ENCODE data around the gene ADH7. TPM values are rescaled to one million over a fixed set of nuclear protein-coding genes. Genes with fewer than 3 reads are reported as not detected.
A peak's percentile ranks its signal among the peaks of the same experiment; 100 is the strongest.

The ADH7 gene
- total RNA-seq, 4 donors from 2014 or later, result 0.24 to 1.2 (median 0.76) TPM

- no peak overlapping the region for H3K4me3 ChIP-seq
- DNase-seq (ENCODE audit: low spot score in 2 of 2), result no peak
- H3K27ac ChIP-seq, result peak overlapping the region; percentile 41
- peaks cover 13% of the 10 kb centered on the region for H3K4me1 ChIP-seq
- no peaks in the 10 kb centered on the region for H3K36me3 ChIP-seq
- TF ChIP-seq CTCF (IDR thresholded peaks at IDR 0.05), result no peak
- TF ChIP-seq POLR2AphosphoS5 (IDR thresholded peaks at IDR 0.05), result no peak
- no peaks in the 10 kb centered on the region for H3K9me3 ChIP-seq
- no peaks in the 10 kb centered on the region for H3K27me3 ChIP-seq
- 63% methylated on average over 5 of the region's 5 CpGs for WGBS
Measured at GRCh38 chr4:99459546-99460042, 24.5 kb upstream of the ADH7 start.

- H3K9me3 ChIP-seq, result no peaks in the 10 kb centered on the region
- H3K36me3 ChIP-seq, result no peaks in the 10 kb centered on the region
- H3K4me3 ChIP-seq, result no peak overlapping the region
- TF ChIP-seq POLR2A (IDR thresholded peaks at IDR 0.05) (no peak), POLR2AphosphoS5 (IDR thresholded peaks at IDR 0.05) (no peak), EP300 (IDR thresholded peaks at IDR 0.05) (no peak), CTCF (IDR thresholded peaks at IDR 0.05) (no peak)
- peaks cover 13% of the 10 kb centered on the region for H3K4me1 ChIP-seq
- 50% methylated on average over 6 of the region's 6 CpGs for WGBS
- DNase-seq (ENCODE audit: low spot score in 2 of 2), result no peak
- peak overlapping the region; percentile 59 for H3K27ac ChIP-seq
- H3K27me3 ChIP-seq, result no peaks in the 10 kb centered on the region
Measured at GRCh38 chr4:99458911-99459447, 23.8 kb upstream of the ADH7 start.

GRCh38 chr4:99457676-99458075, 22.5 kb upstream of the ADH7 start:
- Histone ChIP-seq H3K4me1 (peaks cover 13% of the 10 kb centered on the region), H3K36me3 (no peaks in the 10 kb centered on the region), H3K27ac (no peak overlapping the region), H3K27me3 (no peaks in the 10 kb centered on the region), H3K9me3 (peaks cover 3% of the 10 kb centered on the region), H3K4me3 (no peak overlapping the region)
- DNase-seq (ENCODE audit: low spot score in 2 of 2), result no peak
- TF ChIP-seq EP300 (IDR thresholded peaks at IDR 0.05), result no peak
- no peak for TF ChIP-seq POLR2AphosphoS5 (IDR thresholded peaks at IDR 0.05)
- no peak for TF ChIP-seq POLR2A (IDR thresholded peaks at IDR 0.05)
- no peak for TF ChIP-seq CTCF (IDR thresholded peaks at IDR 0.05)

GRCh38 chr4:99457270-99457669, 22.1 kb upstream of the ADH7 start:
- Histone ChIP-seq H3K4me1 (peaks cover 13% of the 10 kb centered on the region), H3K4me3 (no peak overlapping the region), H3K9me3 (peaks cover 4% of the 10 kb centered on the region), H3K27me3 (no peaks in the 10 kb centered on the region), H3K27ac (no peak overlapping the region), H3K36me3 (no peaks in the 10 kb centered on the region)
- TF ChIP-seq POLR2A (IDR thresholded peaks at IDR 0.05) (no peak), EP300 (IDR thresholded peaks at IDR 0.05) (no peak), POLR2AphosphoS5 (IDR thresholded peaks at IDR 0.05) (no peak), CTCF (IDR thresholded peaks at IDR 0.05) (no peak)
- WGBS, result 63% methylated on average over 4 of the region's 4 CpGs
- DNase-seq (ENCODE audit: low spot score in 2 of 2), result no peak

GRCh38 chr4:99447513-99447912, 12.4 kb upstream of the ADH7 start:
- Histone ChIP-seq H3K36me3 (no peaks in the 10 kb centered on the region), H3K27ac (no peak overlapping the region), H3K9me3 (no peaks in the 10 kb centered on the region), H3K4me3 (no peak overlapping the region), H3K4me1 (no peaks in the 10 kb centered on the region), H3K27me3 (no peaks in the 10 kb centered on the region)
- WGBS, result 92% methylated on average over 3 of the region's 3 CpGs
- no peak for DNase-seq (ENCODE audit: low spot score in 2 of 2)
- TF ChIP-seq POLR2AphosphoS5 (IDR thresholded peaks at IDR 0.05), result no peak
- no peak for TF ChIP-seq EP300 (IDR thresholded peaks at IDR 0.05)
- TF ChIP-seq CTCF (IDR thresholded peaks at IDR 0.05), result no peak
- TF ChIP-seq POLR2A (IDR thresholded peaks at IDR 0.05), result no peak

All from suprapubic skin (tissue), 4 donors.